Measurements from ENCODE around the gene C2orf42.

Gene C2orf42

DNA sequence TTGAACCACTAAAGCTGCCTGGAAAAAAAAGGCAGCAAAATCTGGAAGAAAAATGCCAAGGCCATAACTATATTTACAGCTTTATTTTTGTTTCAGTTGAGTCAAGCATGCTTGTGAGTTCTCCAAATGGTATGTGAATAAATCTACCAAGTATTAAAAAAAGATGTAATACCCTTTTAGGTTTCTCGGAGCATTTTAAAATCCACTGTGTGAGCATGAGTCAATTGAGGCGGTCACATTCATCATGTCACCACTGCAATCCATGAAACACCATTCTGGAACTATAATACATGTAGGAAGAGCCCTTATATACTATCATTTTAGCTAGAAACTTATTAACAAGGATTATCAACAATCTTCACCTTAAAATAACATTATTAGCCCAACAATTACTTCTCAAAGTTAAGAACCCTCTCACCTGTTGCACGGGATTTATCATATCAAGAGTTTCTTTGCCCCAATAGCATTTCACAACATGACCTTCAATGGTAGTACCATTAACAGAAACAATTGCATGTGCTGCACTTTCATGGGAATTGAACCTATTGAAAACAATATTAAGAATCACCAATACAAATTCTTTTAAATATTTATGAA lies 24.2 kb upstream of the C2orf42 start:
- CTCF ChIA-PET = interaction anchor here (0.6 kb wide), 2 partner anchors 18 to 182 kb away, joined by 3 read pairs; no protein-coding TSS in a partner anchor
- TF ChIP-seq TARDBP (IDR thresholded peaks at IDR 0.05) (no peak), FOXA1 (IDR thresholded peaks at IDR 0.05) (no peak), LEF1 (IDR thresholded peaks at IDR 0.05; ENCODE audit: borderline replicate concordance) (no peak), L3MBTL2 (conservative IDR thresholded peaks at IDR 0.05) (no peak), NFRKB (IDR thresholded peaks at IDR 0.05) (no peak), ZNF384 (IDR thresholded peaks at IDR 0.05) (no peak), ELF4 (IDR thresholded peaks at IDR 0.05) (no peak), BHLHE40 (IDR thresholded peaks at IDR 0.05; ENCODE audit: borderline replicate concordance) (no peak)
- TF ChIP-seq, protein P1, sequence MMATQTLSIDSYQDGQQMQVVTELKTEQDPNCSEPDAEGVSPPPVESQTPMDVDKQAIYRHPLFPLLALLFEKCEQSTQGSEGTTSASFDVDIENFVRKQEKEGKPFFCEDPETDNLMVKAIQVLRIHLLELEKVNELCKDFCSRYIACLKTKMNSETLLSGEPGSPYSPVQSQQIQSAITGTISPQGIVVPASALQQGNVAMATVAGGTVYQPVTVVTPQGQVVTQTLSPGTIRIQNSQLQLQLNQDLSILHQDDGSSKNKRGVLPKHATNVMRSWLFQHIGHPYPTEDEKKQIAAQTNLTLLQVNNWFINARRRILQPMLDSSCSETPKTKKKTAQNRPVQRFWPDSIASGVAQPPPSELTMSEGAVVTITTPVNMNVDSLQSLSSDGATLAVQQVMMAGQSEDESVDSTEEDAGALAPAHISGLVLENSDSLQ (IDR thresholded peaks at IDR 0.05) = no peak
- POLR2A ChIA-PET = interaction anchor here (0.6 kb wide), 1 partner anchor 401 kb away, joined by 3 read pairs; no protein-coding TSS in a partner anchor
- no peak for DNase-seq (ENCODE audit: extremely low spot score)

GRCh38 chr2:70214365-70214764 lies 23.5 kb upstream of the C2orf42 start:
- TF ChIP-seq FOXM1 (IDR thresholded peaks at IDR 0.05; ENCODE audit: borderline replicate concordance) = no peak
- ChIA-PET POLR2A (no interaction called here), CTCF (no interaction called here)
- DNase-seq (ENCODE audit: extremely low spot score) = no peak

- TF ChIP-seq LEF1 (IDR thresholded peaks at IDR 0.05; ENCODE audit: borderline replicate concordance) (no peak), ARNT (IDR thresholded peaks at IDR 0.05) (no peak), SUZ12 (IDR thresholded peaks at IDR 0.05) (no peak), ELF4 (IDR thresholded peaks at IDR 0.05) (no peak), HDGF (IDR thresholded peaks at IDR 0.05; ENCODE audit: borderline replicate concordance) (no peak), BHLHE40 (IDR thresholded peaks at IDR 0.05; ENCODE audit: borderline replicate concordance) (no peak), FOXA1 (IDR thresholded peaks at IDR 0.05) (no peak), ZNF384 (IDR thresholded peaks at IDR 0.05) (no peak), SP1 (IDR thresholded peaks at IDR 0.05) (no peak), TARDBP (IDR thresholded peaks at IDR 0.05) (no peak), FOXK2 (IDR thresholded peaks at IDR 0.05) (no peak), NFRKB (IDR thresholded peaks at IDR 0.05) (no peak), FOXM1 (IDR thresholded peaks at IDR 0.05; ENCODE audit: borderline replicate concordance) (no peak), L3MBTL2 (conservative IDR thresholded peaks at IDR 0.05) (no peak), CTBP1 (IDR thresholded peaks at IDR 0.05; ENCODE audit: borderline replicate concordance) (no peak)
- TF ChIP-seq, protein P1 (IDR thresholded peaks at IDR 0.05) = no peak
- ChIA-PET POLR2A (no interaction called here), CTCF (no interaction called here)
- DNase-seq (ENCODE audit: extremely low spot score) = no peak
These were observed 21.6 kb upstream of the C2orf42 start for GRCh38 chr2:70212298-70212932.

- ChIA-PET POLR2A (interaction anchor here (0.9 kb wide), 1 partner anchor 69 kb away, joined by 3 read pairs; no protein-coding TSS in a partner anchor), CTCF (no interaction called here)
- no peak for TF ChIP-seq FOXK2 (IDR thresholded peaks at IDR 0.05)
- TF ChIP-seq TARDBP (IDR thresholded peaks at IDR 0.05) = no peak
- no peak for TF ChIP-seq NFRKB (IDR thresholded peaks at IDR 0.05)
- TF ChIP-seq ARNT (IDR thresholded peaks at IDR 0.05) = no peak
- TF ChIP-seq FOXM1 (IDR thresholded peaks at IDR 0.05; ENCODE audit: borderline replicate concordance) = no peak
- no peak for TF ChIP-seq LEF1 (IDR thresholded peaks at IDR 0.05; ENCODE audit: borderline replicate concordance)
- TF ChIP-seq ELF4 (IDR thresholded peaks at IDR 0.05) = no peak
- TF ChIP-seq FOXA1 (IDR thresholded peaks at IDR 0.05) = no peak
- TF ChIP-seq L3MBTL2 (conservative IDR thresholded peaks at IDR 0.05) = no peak
- no peak for TF ChIP-seq BHLHE40 (IDR thresholded peaks at IDR 0.05; ENCODE audit: borderline replicate concordance)
- TF ChIP-seq CTBP1 (IDR thresholded peaks at IDR 0.05; ENCODE audit: borderline replicate concordance) = no peak
- no peak for TF ChIP-seq ZNF384 (IDR thresholded peaks at IDR 0.05)
- no peak for TF ChIP-seq SUZ12 (IDR thresholded peaks at IDR 0.05)
- no peak for DNase-seq (ENCODE audit: extremely low spot score)
These were observed 20.8 kb upstream of the C2orf42 start for GRCh38 chr2:70211595-70211994.

DNA sequence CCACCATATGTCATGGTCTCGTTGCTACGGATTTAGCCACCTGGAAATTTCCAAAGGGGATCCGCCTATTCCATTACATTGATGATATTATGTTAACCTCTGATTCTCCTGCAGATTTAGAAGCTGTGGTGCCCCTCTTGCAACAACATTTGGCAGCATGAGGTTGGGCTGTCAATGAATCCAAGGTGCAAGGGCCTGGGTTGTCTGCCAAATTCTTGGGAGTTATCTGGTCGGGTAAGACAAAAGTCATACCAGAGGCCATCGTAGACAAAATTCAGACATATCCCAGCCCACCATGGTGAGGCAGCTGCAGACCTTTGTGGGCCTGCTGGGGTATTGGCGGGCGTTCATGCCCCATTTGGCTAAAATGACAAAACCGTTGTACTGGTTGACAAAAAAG lies 13.6 kb upstream of the C2orf42 start:
- CTCF ChIA-PET = no interaction called here
- POLR2A ChIA-PET = interaction anchor here (1.3 kb wide), 1 partner anchor 14 kb away, joined by 3 read pairs; the partner anchor contains the start of gene C2orf42
- no peak for DNase-seq (ENCODE audit: extremely low spot score)
- TF ChIP-seq NFRKB (IDR thresholded peaks at IDR 0.05) (no peak), ZNF384 (IDR thresholded peaks at IDR 0.05) (no peak), FOXK2 (IDR thresholded peaks at IDR 0.05) (no peak), FOXA1 (IDR thresholded peaks at IDR 0.05) (no peak), BHLHE40 (IDR thresholded peaks at IDR 0.05; ENCODE audit: borderline replicate concordance) (no peak), CTBP1 (IDR thresholded peaks at IDR 0.05; ENCODE audit: borderline replicate concordance) (no peak), SP1 (IDR thresholded peaks at IDR 0.05) (no peak), TARDBP (IDR thresholded peaks at IDR 0.05) (no peak), HDGF (IDR thresholded peaks at IDR 0.05; ENCODE audit: borderline replicate concordance) (no peak)
- TF ChIP-seq, protein P1 (IDR thresholded peaks at IDR 0.05) = no peak

DNA sequence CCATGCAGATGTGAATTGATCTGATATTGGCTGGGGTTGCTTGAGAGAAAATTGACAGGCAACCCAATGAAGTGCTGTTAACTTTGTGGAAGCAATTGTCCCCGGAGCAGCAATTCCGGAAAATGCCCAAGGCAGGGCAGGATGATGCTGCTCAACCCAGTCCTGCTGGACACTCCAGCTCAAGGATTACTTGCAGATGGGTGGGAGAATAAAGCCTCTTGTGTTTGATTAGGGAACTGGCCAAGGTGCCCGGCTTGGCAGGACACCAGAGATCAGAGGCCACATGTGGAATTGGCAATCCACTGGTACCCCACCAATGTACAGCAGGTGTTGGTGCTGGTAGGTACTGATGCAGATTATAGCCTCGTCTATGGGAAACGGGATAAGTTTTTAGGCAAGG lies 12.3 kb upstream of the C2orf42 start:
- DNase-seq (ENCODE audit: extremely low spot score) = no peak
- TF ChIP-seq FOXK2 (IDR thresholded peaks at IDR 0.05) (no peak), FOXA1 (IDR thresholded peaks at IDR 0.05) (no peak)
- ChIA-PET POLR2A (interaction anchor here (1.0 kb wide), 1 partner anchor 12 kb away, joined by 5 read pairs; the partner anchor contains the start of gene C2orf42), CTCF (interaction anchor here (0.5 kb wide), 1 partner anchor 102 kb away, joined by 3 read pairs; no protein-coding TSS in a partner anchor)

Data from HEK293T (cell line).